HG03469 (cell line): Measurements from ENCODE around the gene MSANTD1.

Source experiments
- ATAC-seq: cut with Tn5 transposase; IDR thresholded peaks from one replicate; pipeline ENCODE4 v1.9.1; 2021; ENCODE audit warnings: mild to moderate bottlenecking, moderate library complexity, moderate number of reproducible peaks; ENCODE audit not compliant: unreplicated experiment

The MSANTD1 gene

GRCh38 chr4:3232871-3233271 lies 16.1 kb upstream of the MSANTD1 start:
- no peak for ATAC-seq

- no peak for ATAC-seq
Observed at GRCh38 chr4:3233391-3234071, 15.4 kb upstream of the MSANTD1 start.

GRCh38 chr4:3234171-3235029 lies 14.6 kb upstream of the MSANTD1 start:
- no peak for ATAC-seq

- no peak for ATAC-seq
Observed at GRCh38 chr4:3235030-3235345, 14.0 kb upstream of the MSANTD1 start.

- ATAC-seq: no peak
Observed at GRCh38 chr4:3235581-3235980, 13.4 kb upstream of the MSANTD1 start.

GRCh38 chr4:3236326-3236878 lies 12.6 kb upstream of the MSANTD1 start:
- ATAC-seq: no peak

- no peak for ATAC-seq
Observed at GRCh38 chr4:3237266-3237665, 11.7 kb upstream of the MSANTD1 start.

GRCh38 chr4:3237712-3238560 lies 11.0 kb upstream of the MSANTD1 start:
- ATAC-seq: no peak

- ATAC-seq: no peak
Observed at GRCh38 chr4:3238721-3239120, 10.2 kb upstream of the MSANTD1 start.

GRCh38 chr4:3239303-3239702 lies 9.7 kb upstream of the MSANTD1 start:
- no peak for ATAC-seq

- no peak for ATAC-seq
Observed at GRCh38 chr4:3239998-3240920, 8.7 kb upstream of the MSANTD1 start.

GRCh38 chr4:3240936-3241522 lies 7.9 kb upstream of the MSANTD1 start:
- no peak for ATAC-seq

GRCh38 chr4:3241898-3242524 lies 6.9 kb upstream of the MSANTD1 start:
- ATAC-seq: no peak

- ATAC-seq: no peak
Observed at GRCh38 chr4:3243136-3243780, 5.7 kb upstream of the MSANTD1 start.

- ATAC-seq: no peak
Observed at GRCh38 chr4:3244002-3244401, 5.0 kb upstream of the MSANTD1 start.

- no peak for ATAC-seq
Observed at GRCh38 chr4:3244747-3245146, 4.2 kb upstream of the MSANTD1 start.

- no peak for ATAC-seq
Observed at GRCh38 chr4:3245676-3246075, 3.3 kb upstream of the MSANTD1 start.

- ATAC-seq: no peak
Observed at GRCh38 chr4:3246458-3247398, 2.2 kb upstream of the MSANTD1 start.
